Measurements from ENCODE around the gene EIF5A. TPM values are rescaled to one million over a fixed set of nuclear protein-coding genes. Genes with fewer than 3 reads are reported as not detected.

The EIF5A gene
- total RNA-seq, 1 donor from 2014 or later, result 352 TPM

- DNase-seq (ENCODE audit: low read depth), result no peak
Measured at GRCh38 chr17:7285679-7286078, 21.7 kb upstream of the EIF5A start.

GRCh38 chr17:7289256-7290032, 18.0 kb upstream of the EIF5A start:
- DNase-seq (ENCODE audit: low read depth), result no peak

- DNase-seq (ENCODE audit: low read depth), result no peak
Measured at GRCh38 chr17:7290166-7290565, 17.3 kb upstream of the EIF5A start.

- DNase-seq (ENCODE audit: low read depth), result no peak
Measured at GRCh38 chr17:7290685-7291084, 16.7 kb upstream of the EIF5A start.

- DNase-seq (ENCODE audit: low read depth), result no peak
Measured at GRCh38 chr17:7292194-7292593, 15.2 kb upstream of the EIF5A start.

GRCh38 chr17:7292729-7293128, 14.7 kb upstream of the EIF5A start:
- no peak for DNase-seq (ENCODE audit: low read depth)

GRCh38 chr17:7293159-7293558, 14.3 kb upstream of the EIF5A start:
- peak; percentile 76 for DNase-seq (ENCODE audit: low read depth)

- DNase-seq (ENCODE audit: low read depth), result no peak
Measured at GRCh38 chr17:7293816-7294613, 13.4 kb upstream of the EIF5A start.

GRCh38 chr17:7294614-7295153, 12.7 kb upstream of the EIF5A start, which contains the start of gene YBX2:
Gene YBX2 (minus strand): TSS chr17:7294639. CDS start chr17:7294500, 139 bp downstream.
- DNase-seq (ENCODE audit: low read depth), result no peak

- DNase-seq (ENCODE audit: low read depth), result no peak
Measured at GRCh38 chr17:7295230-7296180, 11.9 kb upstream of the EIF5A start.

- peak; percentile 37 for DNase-seq (ENCODE audit: low read depth)
Measured at GRCh38 chr17:7296189-7296861, 11.1 kb upstream of the EIF5A start.

- no peak for DNase-seq (ENCODE audit: low read depth)
Measured at GRCh38 chr17:7304179-7304578, 3.2 kb upstream of the EIF5A start.

- no peak for DNase-seq (ENCODE audit: low read depth)
Measured at GRCh38 chr17:7307686-7308624, 527 bp downstream of the EIF5A start.

GRCh38 chr17:7308625-7309433, 1.4 kb downstream of the EIF5A start:
- DNase-seq (ENCODE audit: low read depth), result peak; percentile 72

- DNase-seq (ENCODE audit: low read depth), result no peak
Measured at GRCh38 chr17:7309628-7310027, 2.2 kb downstream of the EIF5A start.

GRCh38 chr17:7311110-7311705, 3.8 kb downstream of the EIF5A start:
- no peak for DNase-seq (ENCODE audit: low read depth)

GRCh38 chr17:7312432-7313087, 5.1 kb downstream of the EIF5A start:
- no peak for DNase-seq (ENCODE audit: low read depth)
